HG02678 (cell line): Measurements from ENCODE around the gene ALLC.

Source experiments
- ATAC-seq: cut with Tn5 transposase; IDR thresholded peaks from one replicate; pipeline ENCODE4 v1.9.1; 2021; ENCODE audit warnings: mild to moderate bottlenecking, moderate library complexity; ENCODE audit not compliant: unreplicated experiment

ALLC gene

GRCh38 chr2:3639015-3639630 is 18.9 kb upstream of the ALLC start:
- no peak for ATAC-seq

- ATAC-seq, result no peak
Measured at GRCh38 chr2:3639653-3640052, 18.3 kb upstream of the ALLC start.

DNA sequence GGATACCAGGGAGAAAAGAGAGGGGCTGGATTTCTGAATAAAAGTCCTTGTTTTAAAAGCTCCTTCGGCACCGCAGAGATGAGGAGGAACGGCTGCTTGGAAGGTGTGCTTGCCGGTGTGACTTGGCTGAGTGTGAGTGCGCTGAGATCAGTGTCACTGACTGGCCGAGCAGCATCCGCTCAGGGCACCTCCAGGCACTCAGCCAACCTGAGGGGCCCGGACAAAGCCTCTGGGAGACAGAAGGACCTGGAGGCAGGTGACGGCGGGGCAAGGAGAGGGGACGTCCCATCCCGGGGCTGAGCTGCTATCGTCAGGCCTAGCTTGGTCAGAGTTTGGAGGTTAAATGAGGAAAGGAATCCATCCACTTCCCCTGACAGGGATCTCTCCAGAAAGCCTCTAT is 16.8 kb upstream of the ALLC start:
- no peak for ATAC-seq

DNA sequence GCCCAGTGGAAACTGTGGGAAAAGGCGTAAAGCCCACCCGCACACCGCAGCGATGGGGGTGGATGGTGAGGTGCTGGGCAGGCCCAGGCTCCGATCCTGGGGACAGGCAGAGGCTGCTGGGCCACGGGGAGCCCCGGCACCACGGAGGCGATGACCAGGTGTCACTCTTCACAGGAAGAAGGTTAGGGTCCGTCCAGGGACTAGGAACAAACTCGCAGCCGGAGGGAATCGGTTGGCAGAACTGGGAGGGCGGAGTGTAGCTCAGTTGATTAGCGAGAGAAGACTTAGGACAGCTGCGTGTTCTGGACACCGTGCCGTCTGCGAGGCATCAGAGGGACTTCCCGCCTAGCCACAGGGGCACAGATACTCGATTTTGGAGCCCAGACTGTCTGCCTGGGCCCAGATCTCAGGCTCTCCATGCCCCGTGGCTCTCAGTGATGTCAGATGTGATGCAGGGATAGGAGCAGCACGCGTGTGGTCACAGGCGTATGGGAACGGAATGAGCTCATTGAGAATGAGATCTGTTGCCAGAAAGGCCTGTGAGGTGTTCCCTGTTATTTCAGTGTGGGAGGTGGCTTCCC is 16.1 kb upstream of the ALLC start:
- ATAC-seq, result no peak

DNA sequence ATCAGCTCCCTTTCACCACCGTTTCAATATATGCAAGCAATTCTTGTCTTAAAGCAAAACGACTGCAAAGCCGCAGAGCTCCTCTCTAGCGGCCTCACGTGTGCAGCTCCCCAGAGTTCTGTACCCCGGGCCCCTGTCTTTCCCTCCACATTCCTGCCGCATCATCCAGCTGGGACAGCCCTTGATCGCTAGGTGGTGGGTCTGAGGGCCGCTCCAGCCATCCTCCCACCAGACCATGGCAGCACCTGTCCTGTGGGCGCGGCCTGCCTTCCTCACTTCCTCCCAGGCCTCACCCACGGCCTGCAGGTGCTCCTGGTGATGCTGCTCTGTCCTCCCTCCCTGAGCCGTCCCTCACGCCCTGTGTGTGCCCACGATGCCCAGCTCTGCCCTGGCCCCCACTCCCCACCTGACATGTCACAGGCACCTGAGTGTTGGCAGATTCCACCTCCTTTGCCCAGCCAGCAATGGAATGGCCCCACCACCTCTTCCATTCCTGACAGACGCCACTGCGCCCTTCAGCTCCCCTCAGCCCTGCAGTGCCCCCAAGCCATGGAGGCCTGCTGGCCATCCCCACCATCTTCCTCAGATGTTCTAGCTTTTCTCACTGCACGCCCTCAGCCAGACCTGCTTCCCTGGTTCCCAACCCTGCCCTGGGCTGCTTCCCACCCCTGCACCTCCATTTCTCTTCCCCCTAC is 15.3 kb upstream of the ALLC start:
- ATAC-seq, result no peak

GRCh38 chr2:3643371-3644245 is 14.4 kb upstream of the ALLC start:
- no peak for ATAC-seq

- peak; percentile 69 for ATAC-seq
Measured at GRCh38 chr2:3644246-3644525, 13.8 kb upstream of the ALLC start.

DNA sequence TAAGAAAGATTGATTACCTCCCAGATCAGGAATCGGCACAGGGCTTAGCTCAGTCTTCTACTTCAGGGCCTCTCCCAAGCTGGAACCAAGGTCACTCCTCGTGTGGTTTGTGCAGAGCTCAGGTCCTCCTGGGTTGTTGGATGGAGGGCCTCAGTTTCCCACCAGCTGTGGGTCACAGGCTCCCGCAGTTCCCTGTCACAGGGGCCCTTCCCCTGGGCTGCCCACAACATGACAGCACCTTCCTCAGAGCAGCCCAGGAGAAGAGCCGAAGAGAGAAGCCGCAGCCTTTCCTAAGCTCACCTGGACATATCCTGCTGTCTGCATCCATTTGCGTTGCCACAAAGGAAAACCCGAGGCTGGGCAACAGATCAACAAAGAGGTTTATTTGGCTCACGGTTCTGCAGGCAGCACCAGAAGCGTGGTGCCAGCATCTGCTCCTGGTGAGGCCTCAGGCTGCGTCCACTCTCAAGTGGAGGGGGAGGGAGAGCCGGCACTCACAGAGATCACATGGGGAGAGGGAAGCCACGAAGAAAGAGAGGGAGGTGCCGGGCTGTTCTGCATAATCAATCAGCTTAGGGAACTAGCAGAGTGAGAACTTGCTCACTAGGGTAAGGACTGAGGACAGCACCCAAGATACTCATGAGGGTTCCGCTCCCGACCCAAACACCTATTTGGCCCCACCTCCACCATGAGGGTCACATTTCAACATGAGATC is 13.0 kb upstream of the ALLC start:
- ATAC-seq, result no peak

DNA sequence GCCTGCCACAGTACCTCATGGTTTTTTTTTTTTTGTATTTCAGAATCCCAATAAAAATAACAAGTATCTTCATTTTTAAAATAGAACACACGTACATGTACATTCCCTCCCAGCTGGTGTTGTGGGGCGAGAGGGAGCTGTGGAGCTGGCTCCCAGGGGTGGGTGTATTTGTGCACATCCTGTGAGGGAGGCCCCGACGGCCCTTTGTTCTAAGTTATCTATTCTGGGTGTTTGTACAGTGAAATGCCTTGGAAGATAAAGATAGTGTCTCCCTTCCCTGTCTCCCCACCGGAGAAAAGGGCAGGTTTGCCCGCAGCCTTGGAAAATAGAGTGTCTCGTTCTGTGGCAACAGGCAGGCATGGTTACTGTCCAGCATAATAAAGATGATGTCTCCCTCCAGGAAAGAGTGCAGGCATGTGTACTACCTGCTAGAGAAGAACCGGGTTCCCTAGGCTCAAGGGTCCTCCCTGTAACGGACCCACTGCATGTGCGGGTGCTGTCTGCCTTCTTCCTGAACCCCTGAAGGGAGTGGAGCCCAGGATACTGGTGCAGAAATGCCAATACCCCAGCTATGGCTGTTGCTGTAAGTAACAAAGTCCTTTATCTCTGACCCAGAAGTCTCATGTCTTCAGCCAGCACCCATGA is 12.1 kb upstream of the ALLC start:
- ATAC-seq, result no peak

GRCh38 chr2:3646446-3646845 is 11.6 kb upstream of the ALLC start:
- no peak for ATAC-seq

GRCh38 chr2:3647246-3647645 is 10.8 kb upstream of the ALLC start:
- no peak for ATAC-seq

DNA sequence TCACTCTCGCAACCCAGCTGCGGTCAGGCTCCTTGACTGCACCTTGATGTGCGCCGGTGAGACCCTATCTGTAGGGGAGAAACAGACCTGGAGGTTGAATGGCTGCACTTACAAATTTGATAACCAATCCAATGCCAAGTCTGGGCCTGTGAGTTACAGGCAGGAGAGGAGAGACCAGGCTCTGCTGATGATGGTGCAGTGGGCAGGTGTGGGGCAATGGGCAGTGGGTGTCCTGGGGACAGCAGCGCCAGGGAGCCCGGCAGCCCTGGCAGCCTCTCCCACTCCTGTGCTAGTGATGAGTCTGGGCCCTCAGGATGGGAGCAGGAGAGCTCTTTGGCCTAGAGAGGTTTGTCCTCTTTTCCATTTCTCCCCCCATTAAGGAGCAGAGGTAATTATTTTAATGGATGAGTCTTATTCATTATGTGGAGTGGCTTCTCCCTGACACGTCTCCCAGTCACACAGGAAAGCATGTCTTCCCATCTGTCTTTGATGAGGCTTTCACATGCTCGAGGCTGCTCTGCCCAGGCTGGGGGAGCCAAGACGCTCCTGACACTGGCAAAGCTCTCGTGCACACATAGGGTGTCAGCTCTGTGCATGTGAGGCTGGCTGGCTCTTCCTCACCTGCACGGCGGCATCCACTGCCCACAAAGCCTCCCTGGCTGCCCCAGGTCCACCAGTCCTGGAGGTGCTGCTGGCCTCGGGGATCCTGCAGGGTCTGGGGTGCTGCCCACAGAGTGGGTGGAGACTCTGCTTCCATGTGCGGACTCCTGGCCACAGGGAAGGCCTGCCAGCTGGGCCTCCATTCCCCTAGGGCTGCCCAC is 10.0 kb upstream of the ALLC start:
- ATAC-seq, result no peak

GRCh38 chr2:3648652-3649177 is 9.3 kb upstream of the ALLC start:
- no peak for ATAC-seq

GRCh38 chr2:3649581-3649980 is 8.4 kb upstream of the ALLC start:
- ATAC-seq, result no peak

DNA sequence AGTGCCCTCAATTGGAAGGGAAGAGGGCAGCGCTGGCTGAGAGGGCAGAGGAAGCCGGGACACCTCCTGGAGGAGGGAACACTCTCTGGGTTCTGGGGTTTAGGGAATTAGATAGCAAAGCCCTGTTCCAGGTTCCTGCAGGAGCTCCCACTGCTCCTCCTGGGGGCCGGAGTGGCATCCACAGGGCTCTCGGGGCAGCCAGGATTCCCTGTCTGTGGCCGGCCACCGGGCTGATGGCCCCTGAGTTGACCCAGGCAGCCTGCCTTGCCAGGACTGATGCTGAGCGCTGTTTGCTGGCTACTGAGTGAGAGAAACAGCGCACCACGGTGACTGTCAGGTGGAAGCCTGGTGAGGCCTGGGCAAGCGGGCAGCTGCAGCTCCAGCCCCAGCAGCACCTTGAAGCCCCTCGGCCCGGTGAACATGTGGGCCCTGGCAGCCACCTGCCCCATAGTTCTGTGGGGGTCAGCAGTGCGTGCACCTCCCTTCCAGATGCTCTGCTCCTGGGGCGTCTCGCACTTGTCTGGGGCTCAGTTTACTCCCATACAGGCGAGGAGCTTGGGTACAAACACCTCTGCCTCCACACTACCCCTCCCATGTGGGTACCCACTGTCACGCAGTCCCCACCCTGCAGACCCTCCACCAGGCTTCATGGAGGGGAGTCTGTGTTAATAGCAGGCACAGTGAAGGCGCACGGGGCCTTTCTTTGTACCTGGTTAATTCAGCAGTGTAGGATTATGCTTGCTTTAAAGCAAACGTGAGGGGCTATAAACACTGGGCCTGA is 7.7 kb upstream of the ALLC start:
- ATAC-seq, result no peak

GRCh38 chr2:3651691-3652648 is 6.0 kb upstream of the ALLC start:
- ATAC-seq, result peak; percentile 90

DNA sequence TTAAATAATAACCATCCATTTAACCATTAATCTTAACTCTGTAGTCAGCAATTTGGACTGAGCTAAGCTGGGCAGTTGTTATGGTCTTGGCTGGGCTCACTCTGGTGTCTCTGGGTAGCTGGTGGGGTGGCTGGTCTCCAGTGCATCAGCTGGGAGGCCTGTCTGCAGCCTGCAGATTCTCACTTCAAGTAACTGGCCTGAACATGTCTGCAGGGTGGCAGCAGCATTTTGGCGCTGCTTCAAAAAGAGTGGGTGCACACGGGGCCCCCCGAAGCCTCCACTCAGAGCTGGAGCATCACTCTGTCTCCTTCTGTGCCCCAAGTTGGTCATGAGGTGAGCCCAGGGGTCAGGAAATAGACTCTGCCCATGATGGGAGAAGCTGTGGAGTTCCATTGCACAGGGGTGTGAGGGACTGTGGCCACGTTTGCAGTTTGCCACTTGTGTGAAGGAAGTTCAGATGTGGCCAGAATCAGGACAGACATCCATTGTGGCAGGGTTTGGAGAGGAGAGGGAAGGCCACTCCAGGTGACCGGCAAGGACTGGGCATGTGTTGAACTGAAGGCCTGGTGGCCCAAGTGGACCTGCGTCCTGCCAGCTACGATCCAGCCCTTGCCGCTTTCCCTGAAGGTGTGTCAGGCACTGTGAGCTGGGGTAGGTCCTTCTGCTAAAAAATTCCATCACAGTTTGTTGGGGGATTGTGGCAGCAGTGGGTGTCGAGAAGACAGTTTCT is 4.9 kb upstream of the ALLC start:
- no peak for ATAC-seq
